Cardiac septum (tissue), 1 donor: ENCODE results near the gene STYXL1. TPM values are rescaled to one million over a fixed set of nuclear protein-coding genes. Genes with fewer than 3 reads are reported as not detected.

ENCODE experiments used
- DNase-seq: peaks from one replicate; pipeline ENCODE4 v3.0.0-alpha.2; 2020; ENCODE audit warnings: low spot score
- intact Hi-C: fragments of 100-400 bp; cut with DNase I; formaldehyde crosslinking; loops from one replicate; pipeline ENCODE4 v1.14.0; 2022
- total RNA-seq: library from RNA; stranded (reverse); fragmentation: NEBNext Ultra II Directional; extraction: Animal tissue kit (Norgen Biotek cat#: 25700); gene quantifications from one replicate; pipeline ENCODE4 v1.2.1, GENCODE V29; 2021
- donor health status: DM: no; HTN: no; CAD: no.

Gene STYXL1
- total RNA-seq, 1 donor from 2014 or later = 16.1 TPM

GRCh38 chr7:75985009-75985517, 62.7 kb downstream of the STYXL1 start:
- intact Hi-C loops = no loop called here
- DNase-seq = no peak

GRCh38 chr7:75984130-75985008, 63.4 kb downstream of the STYXL1 start:
- DNase-seq = no peak
- intact Hi-C loops = no loop called here

DNA sequence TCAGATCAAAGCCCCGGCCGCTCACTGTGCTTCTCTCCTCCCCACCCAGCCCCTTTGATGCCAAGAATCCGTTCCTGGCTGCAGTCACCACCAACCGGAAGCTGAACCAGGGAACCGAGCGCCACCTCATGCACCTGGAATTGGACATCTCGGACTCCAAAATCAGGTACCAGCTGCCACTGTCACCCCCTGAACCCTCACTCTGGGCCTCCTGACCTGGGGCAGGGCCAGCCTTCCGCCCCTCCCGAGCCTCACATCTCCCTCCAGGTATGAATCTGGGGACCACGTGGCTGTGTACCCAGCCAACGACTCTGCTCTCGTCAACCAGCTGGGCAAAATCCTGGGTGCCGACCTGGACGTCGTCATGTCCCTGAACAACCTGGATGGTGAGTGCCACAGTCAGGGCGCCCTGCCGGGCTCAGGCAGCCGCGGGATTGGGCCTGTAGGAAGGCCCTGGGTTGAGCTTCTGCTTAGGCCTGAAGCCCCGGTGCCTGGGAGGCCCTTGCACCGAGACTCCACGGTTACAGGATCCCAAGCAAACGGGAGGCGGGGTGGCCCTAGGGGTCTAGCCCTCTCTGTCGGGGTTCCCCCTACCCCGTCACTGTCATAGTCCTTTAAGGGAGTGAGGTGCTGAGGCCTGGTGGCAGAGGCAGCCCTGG, 64.2 kb downstream of the STYXL1 start:
- no peak for DNase-seq
- intact Hi-C loops = no loop called here

GRCh38 chr7:75982306-75983064, 65.3 kb downstream of the STYXL1 start:
- DNase-seq = no peak
- intact Hi-C loops = no loop called here

- no peak for DNase-seq
- intact Hi-C loops = no loop called here
Measured at GRCh38 chr7:75981453-75982305, 66.1 kb downstream of the STYXL1 start.

DNA sequence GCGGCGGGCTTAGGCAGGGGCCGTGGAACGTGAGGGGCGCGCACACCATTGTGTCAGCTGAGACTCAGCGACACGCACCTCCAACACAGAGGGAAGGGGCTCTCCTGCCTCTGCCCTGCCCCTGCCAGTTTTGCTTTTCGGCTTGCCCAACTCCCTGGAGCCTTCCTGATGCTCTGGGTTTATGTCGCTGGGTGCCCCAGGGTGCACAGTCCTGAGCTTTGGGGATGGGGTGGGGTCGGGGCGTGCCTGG, 66.7 kb downstream of the STYXL1 start:
- DNase-seq = no peak
- intact Hi-C loops = no loop called here

- no peak for DNase-seq
Measured at GRCh38 chr7:75980430-75981202, 67.2 kb downstream of the STYXL1 start.

GRCh38 chr7:75979759-75980429, 67.9 kb downstream of the STYXL1 start:
- no peak for DNase-seq
- intact Hi-C loops = no loop called here

More at GRCh38 chr7:75980430-75981202, 67.2 kb downstream of the STYXL1 start:
- intact Hi-C loops = no loop called here

GRCh38 chr7:75977743-75978142, 70.1 kb downstream of the STYXL1 start:
- no peak for DNase-seq
- intact Hi-C loops = no loop called here

- intact Hi-C loops = no loop called here
Measured at GRCh38 chr7:75971961-75972763, 75.6 kb downstream of the STYXL1 start.

GRCh38 chr7:75971309-75971960, 76.4 kb downstream of the STYXL1 start:
- no peak for DNase-seq
- intact Hi-C loops = no loop called here

More at GRCh38 chr7:75971961-75972763, 75.6 kb downstream of the STYXL1 start:
- no peak for DNase-seq

GRCh38 chr7:75969704-75970498, 77.9 kb downstream of the STYXL1 start:
- no peak for DNase-seq
- intact Hi-C loops = loop anchor here (2.0 to 5.0 kb wide), 3 partner anchors 25 to 93 kb away; partner anchors contain the start of genes POR, RHBDD2 and TMEM120A

DNA sequence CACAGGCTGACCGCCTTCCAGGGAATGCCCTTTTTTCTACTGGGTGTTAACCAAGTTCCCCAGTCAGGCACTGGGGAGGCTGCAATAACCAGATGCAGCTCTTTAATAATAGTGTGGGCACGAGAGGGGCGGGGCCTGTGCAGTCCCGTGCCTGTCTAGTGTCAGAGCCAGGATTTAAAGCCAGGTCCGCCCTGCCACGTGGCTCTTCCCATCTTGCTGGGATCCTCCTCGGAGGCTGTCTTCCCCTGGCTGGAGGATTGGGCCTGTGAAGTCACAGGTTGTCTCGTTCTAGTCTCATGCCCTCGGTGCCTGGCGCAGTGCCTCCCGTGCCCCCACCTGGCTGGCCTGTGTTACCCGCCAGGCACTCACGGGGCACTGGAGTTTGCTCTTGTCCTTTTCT, 78.6 kb downstream of the STYXL1 start:
- no peak for DNase-seq
- intact Hi-C loops = loop anchor here (2.0 to 5.0 kb wide), 3 partner anchors 26 to 92 kb away; partner anchors contain the start of genes POR, RHBDD2 and TMEM120A

GRCh38 chr7:75968561-75969001, 79.2 kb downstream of the STYXL1 start:
- DNase-seq = no peak
- intact Hi-C loops = loop anchor here (2.0 to 5.0 kb wide), 3 partner anchors 26 to 91 kb away; partner anchors contain the start of genes POR, RHBDD2 and TMEM120A

GRCh38 chr7:75968012-75968411, 79.8 kb downstream of the STYXL1 start:
- DNase-seq = no peak
- intact Hi-C loops = loop anchor here (2.0 to 5.0 kb wide), 3 partner anchors 27 to 91 kb away; partner anchors contain the start of genes POR, RHBDD2 and TMEM120A
